Thyroid gland (tissue), 4 donors: ENCODE results near the gene TRMO. TPM values are rescaled to one million over a fixed set of nuclear protein-coding genes. Genes with fewer than 3 reads are reported as not detected.
"Not testable (repeated sequence)": the region's sequence is repeated elsewhere in the genome, so short reads cannot be mapped to it uniquely, and the experiment has no call there.

Source experiments
- DNase-seq, 2 donors: peaks; one replicate each; pipeline ENCODE4 v3.0.0-alpha.2; 2019
- H3K27ac ChIP-seq, 3 donors: fragments of 200-600 bp; sonication (generic); 1 replicate in 2 of 3; 2 replicates in 1 of 3; pipeline ENCODE4 v1.5.1; 2016 to 2019; ENCODE audit warnings: mild to moderate bottlenecking in 1 of 3, moderate library complexity in 1 of 3
- H3K27me3 ChIP-seq: fragments of 200-600 bp; sonication (generic); one replicate; pipeline ENCODE4 v1.5.1; 2019
- H3K36me3 ChIP-seq, 2 donors: fragments of 200-600 bp; sonication (generic); one replicate each; pipeline ENCODE4 v1.5.1; 2016 to 2019
- H3K4me1 ChIP-seq, 2 donors: fragments of 200-600 bp; sonication (generic); one replicate each; pipeline ENCODE4 v1.5.1; 2017 to 2019
- H3K4me3 ChIP-seq, 3 donors: fragments of 200-600 bp; sonication (generic); replicated peaks in 1 of 3; 1 replicate in 2 of 3; 2 replicates in 1 of 3; pipeline ENCODE4 v1.5.1; 2016; ENCODE audit warnings: mild to moderate bottlenecking in 1 of 3
- H3K9me3 ChIP-seq: fragments of 200-600 bp; sonication (generic); one replicate; pipeline ENCODE4 v1.5.1; 2017
- POLR2A ChIP-seq, 2 donors: fragments of 450-650 bp; IDR thresholded peaks; one replicate each; pipeline ENCODE4 v1.6.1; 2017; ENCODE audit warnings: antibody characterized with exemption in 2 of 2, mild to moderate bottlenecking in 2 of 2, moderate library complexity in 1 of 2
- WGBS, 2 donors: methylation state at CpG; one replicate each; pipeline ENCODE4 v1.1.5; 2017; 5-methylcytosine and 5-hydroxymethylcytosine counted together
- intact Hi-C: fragments of 100-400 bp; cut with DNase I; formaldehyde crosslinking; loops from one replicate; pipeline ENCODE4 v1.15.1; 2023
- total RNA-seq, 4 donors: library from RNA; depleted of rRNA; stranded (reverse); fragments of >200 nt; gene quantifications; one replicate each; pipeline ENCODE4 v1.2.3, GENCODE V29; 2016
- TF ChIP-seq, protein P1 (sequence below), 6 experiments: fragments of 200-600 bp in 3 of 6; fragments of 450-650 bp in 3 of 6; sonication (generic) in 3 of 6; IDR thresholded peaks; one replicate each; pipeline ENCODE4 v1.5.1; 2016 to 2019; ENCODE audit warnings: antibody characterized with exemption in 6 of 6, mild to moderate bottlenecking in 2 of 6, inconsistent platforms in 1 of 6, moderate library complexity in 1 of 6

TRMO gene
- total RNA-seq, 4 donors from 2014 or later = 56.6 to 81.6 (median 59.0) TPM

DNA sequence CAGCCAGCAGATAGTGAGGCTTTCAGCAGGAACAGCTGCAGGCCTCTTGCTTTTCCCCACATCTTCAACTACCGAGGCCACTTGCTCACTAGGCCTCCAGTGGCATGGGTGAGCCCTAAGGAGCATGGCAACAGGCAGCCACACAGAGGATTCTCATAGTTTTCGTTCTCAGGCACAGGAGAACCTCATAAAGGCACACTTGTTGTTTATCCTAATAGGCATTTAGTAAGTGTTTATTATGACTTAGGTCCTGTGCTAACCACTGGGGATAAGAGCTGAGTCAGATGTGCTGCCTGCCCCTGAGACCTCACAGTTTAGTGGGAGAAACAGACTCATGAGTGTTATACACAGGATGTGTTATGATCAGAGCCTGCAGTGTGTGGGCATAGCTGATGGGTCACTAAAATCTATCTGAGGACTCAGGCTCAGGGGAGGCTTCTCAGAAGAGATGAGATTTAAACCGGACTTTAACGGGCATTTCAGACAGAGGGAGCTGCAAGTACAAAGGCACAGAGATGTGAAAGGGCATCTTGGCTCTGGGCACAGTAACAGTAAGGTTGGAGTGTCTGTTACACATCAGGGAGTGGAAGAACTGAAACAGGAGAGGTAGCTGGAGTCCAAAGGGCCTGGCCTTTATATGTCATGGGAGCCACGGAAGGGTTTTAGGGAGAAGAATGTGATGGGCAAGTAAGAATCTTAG, 36.7 kb upstream of the TRMO start:
- TF ChIP-seq, protein P1, sequence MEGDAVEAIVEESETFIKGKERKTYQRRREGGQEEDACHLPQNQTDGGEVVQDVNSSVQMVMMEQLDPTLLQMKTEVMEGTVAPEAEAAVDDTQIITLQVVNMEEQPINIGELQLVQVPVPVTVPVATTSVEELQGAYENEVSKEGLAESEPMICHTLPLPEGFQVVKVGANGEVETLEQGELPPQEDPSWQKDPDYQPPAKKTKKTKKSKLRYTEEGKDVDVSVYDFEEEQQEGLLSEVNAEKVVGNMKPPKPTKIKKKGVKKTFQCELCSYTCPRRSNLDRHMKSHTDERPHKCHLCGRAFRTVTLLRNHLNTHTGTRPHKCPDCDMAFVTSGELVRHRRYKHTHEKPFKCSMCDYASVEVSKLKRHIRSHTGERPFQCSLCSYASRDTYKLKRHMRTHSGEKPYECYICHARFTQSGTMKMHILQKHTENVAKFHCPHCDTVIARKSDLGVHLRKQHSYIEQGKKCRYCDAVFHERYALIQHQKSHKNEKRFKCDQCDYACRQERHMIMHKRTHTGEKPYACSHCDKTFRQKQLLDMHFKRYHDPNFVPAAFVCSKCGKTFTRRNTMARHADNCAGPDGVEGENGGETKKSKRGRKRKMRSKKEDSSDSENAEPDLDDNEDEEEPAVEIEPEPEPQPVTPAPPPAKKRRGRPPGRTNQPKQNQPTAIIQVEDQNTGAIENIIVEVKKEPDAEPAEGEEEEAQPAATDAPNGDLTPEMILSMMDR (IDR thresholded peaks at IDR 0.05) = no peak
- no peak for TF ChIP-seq POLR2A (IDR thresholded peaks at IDR 0.05)
- 66 to 68% methylated on average over 5 of the region's 5 CpGs for WGBS, 2 donors
- H3K36me3 ChIP-seq = no peaks in the 10 kb centered on the region
- no peak overlapping the region for H3K27ac ChIP-seq
- intact Hi-C loops = no loop called here
- H3K4me3 ChIP-seq = no peak overlapping the region
- H3K4me1 ChIP-seq = no peaks in the 10 kb centered on the region
- DNase-seq = no peak
- H3K27me3 ChIP-seq = no peaks in the 10 kb centered on the region
- H3K9me3 ChIP-seq = no peaks in the 10 kb centered on the region

DNA sequence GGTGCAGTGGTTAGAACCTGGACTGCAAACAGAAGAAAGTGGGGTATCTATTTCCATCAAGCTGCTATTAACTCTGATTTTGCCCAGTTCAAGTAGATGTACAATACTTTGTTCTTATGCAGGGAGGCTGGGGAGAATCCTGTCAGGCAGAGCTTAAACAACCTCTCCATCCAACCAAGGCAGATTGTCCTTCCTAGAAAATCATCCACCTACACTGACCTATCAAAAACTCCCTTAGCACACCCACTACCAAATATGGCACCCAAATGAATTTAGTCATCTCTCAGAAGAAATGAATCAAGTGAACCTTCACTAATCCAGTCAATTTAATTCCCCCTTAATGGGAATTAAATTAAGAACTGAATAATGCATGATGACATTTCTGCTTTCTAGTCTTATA, 34.0 kb upstream of the TRMO start:
- TF ChIP-seq, protein P1 (IDR thresholded peaks at IDR 0.05) = no peak
- no peak for TF ChIP-seq POLR2A (IDR thresholded peaks at IDR 0.05)
- DNase-seq = no peak
- intact Hi-C loops = no loop called here
- Histone ChIP-seq H3K4me3 (no peak overlapping the region), H3K9me3 (no peaks in the 10 kb centered on the region), H3K4me1 (no peaks in the 10 kb centered on the region), H3K27me3 (no peaks in the 10 kb centered on the region), H3K36me3 (no peaks in the 10 kb centered on the region), H3K27ac (no peak overlapping the region)

DNA sequence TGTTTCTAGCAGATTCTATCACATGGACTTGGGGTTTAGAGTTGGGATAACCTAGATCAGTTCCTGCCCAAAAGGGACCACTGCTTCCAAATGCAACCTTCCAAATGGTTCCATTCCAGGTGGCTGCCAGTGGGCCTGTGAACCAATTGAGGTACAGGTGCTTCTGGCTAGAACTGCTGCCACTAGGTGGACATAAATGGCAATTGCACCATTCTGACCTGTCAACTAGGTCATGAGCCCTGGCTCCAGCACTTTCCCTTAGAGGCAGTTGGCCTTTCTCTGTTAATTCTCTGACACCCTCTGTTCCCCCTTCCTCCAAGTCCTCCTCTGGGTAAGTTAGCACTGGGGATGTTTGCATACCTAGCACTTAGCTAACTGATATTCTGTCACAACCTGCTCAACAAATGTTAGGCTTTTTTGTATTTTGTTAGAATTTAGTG, 32.3 kb upstream of the TRMO start:
- Histone ChIP-seq H3K4me3 (no peak overlapping the region), H3K4me1 (no peaks in the 10 kb centered on the region), H3K27me3 (no peaks in the 10 kb centered on the region), H3K36me3 (no peaks in the 10 kb centered on the region), H3K9me3 (no peaks in the 10 kb centered on the region), H3K27ac (no peak overlapping the region)
- DNase-seq = peak; percentile 64 to 68
- intact Hi-C loops = no loop called here
- TF ChIP-seq, protein P1 (IDR thresholded peaks at IDR 0.05) = peak; percentile 42 to 80 (median 62)
- no peak for TF ChIP-seq POLR2A (IDR thresholded peaks at IDR 0.05)

DNA sequence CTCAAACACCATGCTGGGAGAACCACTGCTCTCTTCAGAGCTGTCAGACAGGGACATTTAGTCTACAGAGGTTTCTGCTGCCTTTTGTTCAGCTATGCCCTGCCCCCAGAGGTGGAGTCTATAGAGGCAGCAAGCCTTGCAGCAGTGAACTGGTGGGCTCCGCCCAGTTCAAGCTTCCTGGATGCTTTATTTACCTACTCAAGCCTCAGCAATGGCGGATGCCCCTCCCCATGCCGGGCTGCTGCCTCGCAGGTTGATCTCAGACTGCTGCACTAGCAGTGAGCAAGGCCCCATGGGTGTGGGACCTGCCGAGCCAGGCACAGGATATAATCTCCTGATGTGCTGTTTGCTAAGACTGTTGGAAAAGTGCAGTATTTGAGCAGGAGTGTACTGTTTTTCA, 28.6 kb upstream of the TRMO start:
- H3K27me3 ChIP-seq, H3K36me3 ChIP-seq, H3K4me1 ChIP-seq, H3K27ac ChIP-seq, H3K4me3 ChIP-seq, intact Hi-C loops, DNase-seq, H3K9me3 ChIP-seq: not testable (repeated sequence)
- 88 to 89% methylated on average over 3 to 5 of the region's 5 CpGs for WGBS, 2 donors

DNA sequence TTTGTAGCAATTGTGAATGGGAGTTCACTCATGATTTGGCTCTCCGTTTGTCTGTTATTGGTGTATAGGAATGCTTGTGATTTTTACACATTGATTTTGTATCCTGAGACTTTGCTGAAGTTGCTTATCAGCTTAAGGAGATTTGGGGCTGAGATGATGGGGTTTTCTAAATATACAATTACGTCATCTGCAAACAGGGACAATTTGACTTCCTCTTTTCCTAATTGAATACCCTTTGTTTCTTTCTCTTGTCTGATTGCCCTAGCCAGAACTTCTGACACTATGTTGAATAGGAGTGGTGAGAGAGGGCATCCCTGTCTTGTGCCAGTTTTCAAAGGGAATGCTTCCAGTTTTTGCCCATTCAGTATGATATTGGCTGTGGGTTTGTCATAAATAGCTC, 24.8 kb upstream of the TRMO start:
- WGBS, 2 donors = 41 to 42% methylated on average over 2 of the region's 2 CpGs
- H3K27ac ChIP-seq, intact Hi-C loops: not testable (repeated sequence)

DNA sequence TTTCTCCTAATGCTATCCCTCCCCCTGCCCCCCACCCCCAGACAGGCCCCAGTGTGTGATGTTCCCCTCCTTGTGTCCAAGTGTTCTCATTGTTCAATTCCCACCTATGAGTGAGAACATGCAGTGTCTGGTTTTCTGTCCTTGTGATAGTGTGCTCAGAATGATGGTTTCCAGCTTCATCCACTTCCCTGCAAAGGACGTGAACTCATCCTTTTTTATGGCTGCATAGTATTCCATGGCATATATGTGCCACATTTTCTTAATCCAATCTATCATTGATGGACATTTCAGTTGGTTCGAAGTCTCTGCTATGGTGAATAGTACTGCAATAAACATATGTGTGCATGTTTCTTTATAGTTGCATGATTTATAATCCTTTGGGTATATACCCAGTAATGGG, 23.2 kb upstream of the TRMO start:
- H3K27me3 ChIP-seq, intact Hi-C loops, DNase-seq, H3K27ac ChIP-seq, H3K9me3 ChIP-seq, H3K4me1 ChIP-seq, H3K4me3 ChIP-seq, H3K36me3 ChIP-seq: not testable (repeated sequence)
- 80 to 85% methylated on average over 2 of the region's 2 CpGs for WGBS, 2 donors

More for the DNA sequence above, 24.8 kb upstream of the TRMO start:
- not testable (repeated sequence) for H3K4me3 ChIP-seq, H3K36me3 ChIP-seq, H3K9me3 ChIP-seq, H3K27me3 ChIP-seq, DNase-seq, H3K4me1 ChIP-seq

DNA sequence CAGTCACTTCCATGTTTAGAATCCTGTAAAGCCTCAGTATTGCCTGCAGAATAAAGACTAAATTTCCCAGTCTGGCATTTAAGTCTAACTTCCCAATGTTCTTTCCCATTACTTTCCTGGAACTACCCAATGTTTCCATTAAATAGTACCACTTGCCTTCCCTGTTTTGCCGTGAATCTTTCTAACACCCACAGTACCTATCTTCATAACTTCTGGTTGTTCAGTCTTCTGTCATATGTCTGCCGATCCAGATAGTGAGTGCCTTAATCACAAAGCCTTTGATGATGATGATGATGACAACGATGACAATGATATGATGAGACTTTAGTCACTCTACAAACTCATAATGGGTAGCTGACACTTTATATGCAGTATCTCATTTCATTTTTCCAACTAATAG, 22.3 kb upstream of the TRMO start:
- intact Hi-C loops = no loop called here
- 82 to 85% methylated on average over 3 of the region's 3 CpGs for WGBS, 2 donors
- Histone ChIP-seq H3K27me3 (no peaks in the 10 kb centered on the region), H3K27ac (no peak overlapping the region), H3K36me3 (no peaks in the 10 kb centered on the region), H3K4me1 (no peaks in the 10 kb centered on the region), H3K9me3 (no peaks in the 10 kb centered on the region), H3K4me3 (no peak overlapping the region)
- TF ChIP-seq, protein P1 (IDR thresholded peaks at IDR 0.05) = no peak
- TF ChIP-seq POLR2A (IDR thresholded peaks at IDR 0.05) = no peak
- no peak for DNase-seq
